Keratinocyte (primary cell): Measurements from ENCODE around the gene TFB1M. TPM values are rescaled to one million over a fixed set of nuclear protein-coding genes. Genes with fewer than 3 reads are reported as not detected.

Source experiments
- DNase-seq: peaks from one replicate; pipeline ENCODE4 v3.0.0-alpha.2; 2011; ENCODE audit warnings: low read depth, missing footprints, low spot score
- FAIRE-seq: peaks from 2 replicates; lab custom pipeline; 2011; peaks lifted over from hg19 to GRCh38; lab: Jason Lieb, UNC
- H2AFZ ChIP-seq: 2 replicates; pipeline ENCODE4 v1.6.0; 2012; ENCODE audit warnings: low read length, control low read depth, inconsistent platforms; ENCODE audit not compliant: control insufficient read depth
- H3K27ac ChIP-seq: 2 replicates; pipeline ENCODE4 v1.5.1; 2011; ENCODE audit warnings: low read length; ENCODE audit not compliant: control insufficient read depth, insufficient read depth
- H3K27me3 ChIP-seq: 3 replicates; pipeline ENCODE4 v1.6.0; 2011; ENCODE audit warnings: low read length; ENCODE audit not compliant: control insufficient read depth, insufficient read depth; ENCODE audit errors: extremely low read depth
- H3K36me3 ChIP-seq, 2 experiments: 2 replicates in 1 of 2; 3 replicates in 1 of 2; pipeline ENCODE4 v1.5.1; 2011; ENCODE audit warnings: low read length in 2 of 2, mild to moderate bottlenecking in 1 of 2; ENCODE audit not compliant: control insufficient read depth in 2 of 2, insufficient read depth in 2 of 2; ENCODE audit errors: extremely low read depth in 1 of 2
- H3K4me1 ChIP-seq: 3 replicates; pipeline ENCODE4 v1.5.1; 2011; ENCODE audit warnings: low read length; ENCODE audit not compliant: control insufficient read depth, insufficient read depth; ENCODE audit errors: extremely low read depth
- H3K4me2 ChIP-seq: 3 replicates; pipeline ENCODE4 v1.6.0; 2011; ENCODE audit warnings: low read depth, low read length; ENCODE audit not compliant: control insufficient read depth, insufficient read depth; ENCODE audit errors: extremely low read depth
- H3K4me3 ChIP-seq, 3 experiments: fragments of 200-600 bp in 1 of 3; sonication (generic) in 1 of 3; 2 replicates in 2 of 3; 3 replicates in 1 of 3; pipeline ENCODE4 v1.5.1; 2011 to 2016; ENCODE audit warnings: low read length in 3 of 3, mild to moderate bottlenecking in 3 of 3, control low read depth in 2 of 3, inconsistent platforms in 1 of 3, low read depth in 1 of 3, mixed read lengths in 1 of 3, mixed run types in 1 of 3, moderate library complexity in 1 of 3; ENCODE audit not compliant: control insufficient read depth in 2 of 3, insufficient read depth in 2 of 3; ENCODE audit errors: extremely low read depth in 1 of 3
- H3K79me2 ChIP-seq: 2 replicates; pipeline ENCODE4 v1.6.0; 2012; ENCODE audit warnings: low read length; ENCODE audit not compliant: control insufficient read depth, insufficient read depth
- H3K9ac ChIP-seq: 3 replicates; pipeline ENCODE4 v1.6.0; 2011; ENCODE audit warnings: low read length; ENCODE audit not compliant: control insufficient read depth, insufficient read depth; ENCODE audit errors: extremely low read depth
- H3K9me1 ChIP-seq: 3 replicates; pipeline ENCODE4 v1.6.0; 2011; ENCODE audit warnings: low read length; ENCODE audit not compliant: control insufficient read depth, insufficient read depth; ENCODE audit errors: extremely low read depth
- H3K9me3 ChIP-seq: 2 replicates; pipeline ENCODE4 v1.5.1; 2012; ENCODE audit warnings: low read depth, low read length; ENCODE audit not compliant: control insufficient read depth
- H4K20me1 ChIP-seq: 3 replicates; pipeline ENCODE4 v1.6.0; 2011; ENCODE audit warnings: low read length; ENCODE audit not compliant: control insufficient read depth, insufficient read depth; ENCODE audit errors: extremely low read depth
- CTCF ChIP-seq, 3 experiments: IDR thresholded peaks in 1 of 3; conservative IDR thresholded peaks in 1 of 3; optimal IDR thresholded peaks in 1 of 3; 2 replicates in 2 of 3; 3 replicates in 1 of 3; pipeline versions ENCODE3 to v1.5.1; 2011; ENCODE audit warnings: low read length in 3 of 3, mild to moderate bottlenecking in 3 of 3, moderate library complexity in 2 of 3, control low read depth in 1 of 3, inconsistent platforms in 1 of 3; ENCODE audit not compliant: insufficient read depth in 2 of 3; ENCODE audit errors: extremely low read depth in 1 of 3
- EZH2 ChIP-seq: IDR thresholded peaks from one replicate; pipeline ENCODE4 v1.6.1; 2012; ENCODE audit warnings: inconsistent platforms, mild to moderate bottlenecking, low read length, moderate library complexity
- dilution Hi-C: fragments of 300-500 bp; cut with MboI; formaldehyde crosslinking; loops from one replicate; pipeline ENCODE4 v1.7.0; 2020; ENCODE audit warnings: low sequenced_read_pairs; ENCODE audit not compliant: extremely low pct_ligation_motif_present
- polyA plus RNA-seq, 5 experiments: library from polyadenylated mRNA; depleted of rRNA in 3 of 5; stranded (reverse) in 3 of 5; stranded (forward) in 1 of 5; unstranded in 1 of 5; fragments of >200 nt; gene quantifications; 1 replicate in 1 of 5; 2 replicates in 3 of 5; 3 replicates in 1 of 5; pipeline versions ENCODE4 v1.2.1 to v1.2.3, GENCODE V29; 2011 to 2012; ENCODE audit warnings: missing spikeins in 2 of 5, low read depth in 1 of 5, low replicate concordance in 1 of 5

Gene TFB1M
- polyA plus RNA-seq, 1 donor (not counting 4 experiments of a cell fraction or from before 2014, with no cell fraction given) = 38.6 TPM

- no peak overlapping the region for H3K4me2 ChIP-seq
- TF ChIP-seq EZH2 (no peak), CTCF (optimal IDR thresholded peaks at IDR 0.05 in 1 of 3, IDR thresholded peaks at IDR 0.05 in 1 of 3, conservative IDR thresholded peaks at IDR 0.05 in 1 of 3; ENCODE audit: extremely low read depth in 1 of 3, insufficient read depth in 2 of 3, low read length in 3 of 3) (no peak)
- H3K9ac ChIP-seq = no peak overlapping the region
- H3K27me3 ChIP-seq = no peaks in the 10 kb centered on the region
- no peak overlapping the region for H3K27ac ChIP-seq
- no peaks in the 10 kb centered on the region for H3K9me3 ChIP-seq
- dilution Hi-C loops = no loop called here
- DNase-seq = no peak
- H3K4me3 ChIP-seq = no peak overlapping the region
- H2AFZ ChIP-seq = no peak overlapping the region
- no peaks in the 10 kb centered on the region for H3K9me1 ChIP-seq
- peaks cover 33% of the 10 kb centered on the region for H3K4me1 ChIP-seq
- H4K20me1 ChIP-seq = no peaks in the 10 kb centered on the region
- H3K36me3 ChIP-seq = no peaks in the 10 kb centered on the region
- H3K79me2 ChIP-seq = no peaks in the 10 kb centered on the region
- no peak for FAIRE-seq
Measured at GRCh38 chr6:155216312-155217046, 97.8 kb downstream of the TFB1M start.

- H3K4me1 ChIP-seq = peaks cover 33% of the 10 kb centered on the region
- no peaks in the 10 kb centered on the region for H3K9me1 ChIP-seq
- H3K4me3 ChIP-seq = no peak overlapping the region
- H2AFZ ChIP-seq = no peak overlapping the region
- H3K27ac ChIP-seq = no peak overlapping the region
- H4K20me1 ChIP-seq = no peaks in the 10 kb centered on the region
- no peak overlapping the region for H3K4me2 ChIP-seq
- FAIRE-seq (no peak), DNase-seq (no peak)
- dilution Hi-C loops = no loop called here
- no peak for TF ChIP-seq EZH2
- no peak for TF ChIP-seq CTCF (optimal IDR thresholded peaks at IDR 0.05 in 1 of 3, IDR thresholded peaks at IDR 0.05 in 1 of 3, conservative IDR thresholded peaks at IDR 0.05 in 1 of 3; ENCODE audit: extremely low read depth in 1 of 3, insufficient read depth in 2 of 3, low read length in 3 of 3)
- no peak overlapping the region for H3K9ac ChIP-seq
- H3K27me3 ChIP-seq = no peaks in the 10 kb centered on the region
- no peaks in the 10 kb centered on the region for H3K79me2 ChIP-seq
- no peaks in the 10 kb centered on the region for H3K36me3 ChIP-seq
- H3K9me3 ChIP-seq = no peaks in the 10 kb centered on the region
Measured at GRCh38 chr6:155215906-155216305, 98.4 kb downstream of the TFB1M start.
